Naive thymus-derived CD8-positive, alpha-beta T cell (primary cell): Measurements from ENCODE around the gene DET1. TPM values are rescaled to one million over a fixed set of nuclear protein-coding genes. Genes with fewer than 3 reads are reported as not detected.
"Not testable (repeated sequence)": the region's sequence is repeated elsewhere in the genome, so short reads cannot be mapped to it uniquely, and the experiment has no call there.

ENCODE experiments used
- ATAC-seq, 2 donors: fragments of 150-1000 bp; cut with Tn5 transposase in 1 of 2; sonication (Bioruptor Pico), chemical (Tn5 transposase) in 1 of 2; 1 replicate in 1 of 2; 2 replicates in 1 of 2; pipeline ENCODE4 v1.10.0; 2021; ENCODE audit warnings: mild to moderate bottlenecking in 2 of 2, moderate library complexity in 2 of 2
- POLR2A ChIA-PET: fragments of 350-600 bp; sonication (Branson Sonifier 250); formaldehyde crosslinking; loops from one replicate; lab custom pipeline; 2021; ENCODE audit warnings: antibody characterized with exemption; lab: Charles Lee
- DNase-seq, 10 donors: peaks; one replicate each; pipeline versions ENCODE4 v3.0.0 to v3.0.0-alpha.2; 2020 to 2022
- H3K27ac Mint-ChIP-seq, 10 donors: one replicate each; pipeline ENCODE4 v1.8.0; 2020 to 2022; ENCODE audit warnings: mild to moderate bottlenecking in 10 of 10, mixed read lengths in 10 of 10, moderate library complexity in 4 of 10, inconsistent platforms in 1 of 10
- H3K27me3 Mint-ChIP-seq, 5 donors: one replicate each; pipeline ENCODE4 v1.8.0; 2021 to 2022; ENCODE audit warnings: mixed read lengths in 5 of 5
- H3K36me3 Mint-ChIP-seq, 3 donors: one replicate each; pipeline ENCODE4 v1.8.0; 2020 to 2022; ENCODE audit warnings: mixed read lengths in 3 of 3, mild to moderate bottlenecking in 2 of 3, inconsistent platforms in 1 of 3
- H3K4me1 Mint-ChIP-seq, 4 donors: one replicate each; pipeline ENCODE4 v1.8.0; 2021 to 2022; ENCODE audit warnings: mixed read lengths in 4 of 4
- H3K4me3 Mint-ChIP-seq, 10 donors: one replicate each; pipeline ENCODE4 v1.8.0; 2020 to 2022; ENCODE audit warnings: mild to moderate bottlenecking in 10 of 10, mixed read lengths in 10 of 10, moderate library complexity in 6 of 10, inconsistent platforms in 1 of 10
- H3K9me3 Mint-ChIP-seq, 9 donors: one replicate each; pipeline ENCODE4 v1.8.0; 2020 to 2022; ENCODE audit warnings: mixed read lengths in 9 of 9, mild to moderate bottlenecking in 3 of 9, inconsistent platforms in 1 of 9, moderate library complexity in 1 of 9
- polyA plus RNA-seq, 3 donors: library from polyadenylated mRNA; unstranded; fragments of 300-500 nt; fragmentation: Illumina TruSeq; gene quantifications; one replicate each; pipeline ENCODE4 v1.2.3, GENCODE V29; 2021
- total RNA-seq, 8 experiments: library from RNA in 2 of 8; stranded (reverse) in 2 of 8; gene quantifications; one replicate each; pipeline ENCODE4 v1.2.3 and lab custom pipeline; 2021 to 2026

DET1 gene
- total and polyA plus RNA-seq, 5 experiments from 2014 or later, result 0.15 to 10.2 (median 2.1) TPM

- Mint-ChIP-seq H3K9me3 (peaks cover 0 to 23% (median 6%) of the 10 kb centered on the region in 9 donors), H3K27ac (no peak overlapping the region), H3K27me3 (no peaks in the 10 kb centered on the region), H3K4me1 (peaks cover 0 to 8% (median 2%) of the 10 kb centered on the region in 4 donors), H3K36me3 (peaks cover 15 to 23% (median 18%) of the 10 kb centered on the region in 3 donors), H3K4me3 (no peak overlapping the region)
- POLR2A ChIA-PET, result no interaction called here
- DNase-seq (no peak), ATAC-seq (no peak)
These were observed 8.7 kb downstream of the DET1 start for GRCh38 chr15:88537591-88538317.

GRCh38 chr15:88535607-88536313, 10.7 kb downstream of the DET1 start:
- H3K4me1 Mint-ChIP-seq, result peaks cover 0 to 5% (median 0%) of the 10 kb centered on the region in 4 donors
- peak overlapping the region in 2 of 10 donors; percentile 24 to 66 for H3K27ac Mint-ChIP-seq
- H3K27me3 Mint-ChIP-seq, result no peaks in the 10 kb centered on the region
- DNase-seq (no peak), ATAC-seq (no peak)
- POLR2A ChIA-PET, result no interaction called here
- peaks cover 23 to 41% (median 27%) of the 10 kb centered on the region in 3 donors for H3K36me3 Mint-ChIP-seq
- H3K9me3 Mint-ChIP-seq, result peaks cover 0 to 23% (median 6%) of the 10 kb centered on the region in 9 donors
- no peak overlapping the region for H3K4me3 Mint-ChIP-seq

GRCh38 chr15:88535100-88535499, 11.4 kb downstream of the DET1 start:
- DNase-seq (no peak), ATAC-seq (no peak)
- Mint-ChIP-seq H3K27me3 (no peaks in the 10 kb centered on the region), H3K27ac (no peak overlapping the region), H3K4me3 (no peak overlapping the region), H3K4me1 (peaks cover 0 to 6% (median 0%) of the 10 kb centered on the region in 4 donors), H3K9me3 (peaks cover 0 to 23% (median 6%) of the 10 kb centered on the region in 9 donors), H3K36me3 (peaks cover 28 to 47% (median 34%) of the 10 kb centered on the region in 3 donors)
- POLR2A ChIA-PET, result no interaction called here

DNA sequence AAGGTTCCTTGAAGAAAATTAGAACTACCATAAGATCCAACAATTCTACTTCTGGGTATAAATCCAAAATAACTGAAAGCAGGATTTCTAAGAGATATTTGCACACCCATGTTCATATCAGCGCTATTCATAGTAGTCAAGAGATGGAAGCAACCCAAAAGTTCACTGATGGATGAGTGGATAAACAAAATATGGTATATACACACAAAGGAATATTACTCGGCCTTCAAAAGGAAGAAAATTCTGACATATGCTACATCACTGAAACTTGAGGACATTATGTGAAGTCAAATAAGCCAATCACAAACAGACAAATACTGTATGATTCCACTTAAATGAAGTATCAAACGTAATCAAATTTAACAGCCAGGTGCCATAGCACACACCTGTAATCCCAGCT, 13.1 kb downstream of the DET1 start:
- H3K4me1 Mint-ChIP-seq, result peaks cover 0 to 9% (median 3%) of the 10 kb centered on the region in 4 donors
- H3K4me3 Mint-ChIP-seq, result no peak overlapping the region
- H3K9me3 Mint-ChIP-seq, result peaks cover 0 to 23% (median 6%) of the 10 kb centered on the region in 9 donors
- ATAC-seq (no peak), DNase-seq (no peak)
- no peak overlapping the region for H3K27ac Mint-ChIP-seq
- H3K27me3 Mint-ChIP-seq, result no peaks in the 10 kb centered on the region
- POLR2A ChIA-PET, result no interaction called here
- H3K36me3 Mint-ChIP-seq, result peaks cover 41 to 61% (median 48%) of the 10 kb centered on the region in 3 donors

GRCh38 chr15:88529021-88529630, 17.4 kb downstream of the DET1 start:
- POLR2A ChIA-PET, result no interaction called here
- H3K4me3 Mint-ChIP-seq, result no peak overlapping the region
- ATAC-seq (no peak), DNase-seq (no peak)
- no peaks in the 10 kb centered on the region for H3K27me3 Mint-ChIP-seq
- peaks cover 0 to 10% (median 3%) of the 10 kb centered on the region in 4 donors for H3K4me1 Mint-ChIP-seq
- peaks cover 35 to 76% (median 62%) of the 10 kb centered on the region in 3 donors for H3K36me3 Mint-ChIP-seq
- H3K9me3 Mint-ChIP-seq, result peaks cover 0 to 11% (median 0%) of the 10 kb centered on the region in 9 donors
- H3K27ac Mint-ChIP-seq, result no peak overlapping the region

DNA sequence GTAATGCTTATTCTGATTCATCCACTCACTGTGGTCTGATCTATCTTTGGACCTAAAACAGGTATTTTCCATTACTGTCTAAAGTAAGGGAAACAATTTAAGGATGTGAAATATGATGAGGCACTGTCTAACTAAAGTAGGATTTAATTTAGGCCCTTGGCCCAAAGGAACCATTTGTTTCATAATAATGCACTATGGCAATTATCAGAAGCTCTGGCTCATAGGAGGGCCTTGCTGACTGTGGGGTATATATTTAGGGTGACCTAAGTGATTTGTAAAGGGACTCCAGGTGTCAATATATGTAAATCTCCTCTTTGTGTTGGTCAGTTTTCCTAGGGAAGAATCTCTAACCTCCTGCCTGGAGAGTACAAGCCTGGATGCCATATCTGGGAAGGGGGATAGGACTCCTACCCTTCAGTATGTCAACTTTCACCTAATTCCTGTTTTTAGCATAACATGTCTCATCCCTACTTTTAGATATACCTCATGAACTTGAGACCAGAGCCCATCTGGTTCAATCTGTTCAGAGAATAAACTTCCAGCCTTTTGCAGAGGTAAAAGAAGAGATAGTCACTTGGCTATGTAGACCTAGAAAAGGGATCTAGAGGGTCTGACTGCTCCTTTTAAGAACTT, 20.1 kb downstream of the DET1 start:
- Mint-ChIP-seq H3K4me3 (no peak overlapping the region), H3K27me3 (no peaks in the 10 kb centered on the region), H3K36me3 (peaks cover 27 to 84% (median 58%) of the 10 kb centered on the region in 3 donors), H3K27ac (no peak overlapping the region), H3K4me1 (peaks cover 0 to 10% (median 3%) of the 10 kb centered on the region in 4 donors), H3K9me3 (no peaks in the 10 kb centered on the region)
- ATAC-seq (no peak), DNase-seq (no peak)
- POLR2A ChIA-PET, result no interaction called here

GRCh38 chr15:88525418-88525817, 21.1 kb downstream of the DET1 start:
- Mint-ChIP-seq H3K36me3 (peaks cover 19 to 74% (median 48%) of the 10 kb centered on the region in 3 donors), H3K27me3 (no peaks in the 10 kb centered on the region), H3K4me3 (no peak overlapping the region), H3K27ac (no peak overlapping the region), H3K9me3 (no peaks in the 10 kb centered on the region), H3K4me1 (peaks cover 0 to 10% (median 3%) of the 10 kb centered on the region in 4 donors)
- ATAC-seq (no peak), DNase-seq (no peak)
- POLR2A ChIA-PET, result no interaction called here

DNA sequence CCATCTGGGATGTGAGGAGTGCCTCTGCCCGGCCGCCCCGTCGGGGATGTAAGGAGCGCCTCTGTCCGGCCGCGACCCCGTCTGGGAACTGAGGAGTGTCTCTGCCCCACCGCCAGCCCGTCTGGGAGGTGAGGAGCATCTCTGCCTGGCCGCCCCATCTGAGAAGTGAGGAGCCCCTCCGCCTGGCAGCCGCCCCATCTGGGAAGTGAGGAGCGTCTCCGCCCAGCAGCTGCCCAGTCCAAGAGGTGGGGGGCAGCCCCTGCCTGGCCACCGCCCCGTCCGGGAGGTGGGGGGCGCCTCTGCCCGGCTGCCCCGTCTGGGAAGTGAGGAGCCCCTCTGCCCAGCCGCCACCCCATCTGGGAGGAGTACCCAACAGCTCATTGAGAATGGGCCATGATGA, 22.4 kb downstream of the DET1 start:
- H3K9me3 Mint-ChIP-seq, H3K27ac Mint-ChIP-seq, H3K27me3 Mint-ChIP-seq, ATAC-seq, H3K4me1 Mint-ChIP-seq, POLR2A ChIA-PET, DNase-seq, H3K4me3 Mint-ChIP-seq: not testable (repeated sequence)
- peaks cover 9 to 61% (median 35%) of the 10 kb centered on the region in 3 donors for H3K36me3 Mint-ChIP-seq

GRCh38 chr15:88518903-88519302, 27.6 kb downstream of the DET1 start:
- H3K9me3 Mint-ChIP-seq, result no peaks in the 10 kb centered on the region
- peaks cover 0 to 2% (median 0%) of the 10 kb centered on the region in 4 donors for H3K4me1 Mint-ChIP-seq
- H3K27me3 Mint-ChIP-seq, result no peaks in the 10 kb centered on the region
- ATAC-seq (no peak), DNase-seq (no peak)
- POLR2A ChIA-PET, result no interaction called here
- H3K27ac Mint-ChIP-seq, result no peak overlapping the region
- H3K36me3 Mint-ChIP-seq, result peaks cover 0 to 42% (median 24%) of the 10 kb centered on the region in 3 donors
- no peak overlapping the region for H3K4me3 Mint-ChIP-seq

DNA sequence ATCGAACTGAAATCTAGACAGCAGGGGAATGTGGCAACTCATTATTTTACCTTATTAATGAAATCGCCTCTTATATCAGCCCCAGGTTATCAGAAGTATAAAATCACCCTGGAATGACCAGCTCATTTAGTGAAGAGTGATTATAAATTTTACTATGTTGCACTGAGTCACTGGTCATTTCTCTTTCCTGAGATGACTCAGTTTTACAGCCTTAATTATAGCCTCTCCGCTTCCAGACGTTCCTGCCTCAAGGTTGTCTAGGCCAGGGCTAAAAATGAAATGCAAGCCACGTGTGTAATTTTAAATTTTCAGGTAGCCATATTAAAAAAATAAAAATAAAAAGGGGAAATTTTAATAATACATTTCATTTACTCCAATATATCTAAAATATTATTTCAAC, 33.3 kb downstream of the DET1 start:
- Mint-ChIP-seq H3K9me3 (no peaks in the 10 kb centered on the region), H3K27me3 (no peaks in the 10 kb centered on the region), H3K4me1 (peaks cover 0 to 4% (median under 1%) of the 10 kb centered on the region in 4 donors), H3K27ac (no peak overlapping the region), H3K4me3 (no peak overlapping the region), H3K36me3 (peaks cover 7 to 74% (median 34%) of the 10 kb centered on the region in 3 donors)
- no peak for ATAC-seq
- POLR2A ChIA-PET, result no interaction called here
- DNase-seq, result no peak

DNA sequence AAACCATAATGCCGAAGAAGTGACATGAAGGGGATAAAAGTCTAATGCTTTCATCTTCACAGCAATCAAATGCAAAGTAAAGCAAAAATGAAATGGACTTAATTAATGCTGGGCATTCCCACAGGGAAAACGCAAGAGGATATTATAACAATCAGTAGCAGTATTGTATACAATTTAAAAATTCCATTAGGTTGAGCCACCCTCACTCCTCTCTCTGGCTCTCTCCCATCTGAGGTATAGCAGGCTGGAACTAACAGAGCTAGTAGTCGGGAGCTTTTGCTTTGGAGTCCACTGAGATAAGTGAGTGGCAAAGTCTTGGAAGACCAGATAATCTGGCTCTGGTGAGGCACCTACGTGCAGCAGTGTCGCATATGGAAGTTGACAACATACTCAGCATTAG, 33.9 kb downstream of the DET1 start:
- no peak overlapping the region for H3K27ac Mint-ChIP-seq
- POLR2A ChIA-PET, result no interaction called here
- peaks cover 7 to 74% (median 34%) of the 10 kb centered on the region in 3 donors for H3K36me3 Mint-ChIP-seq
- ATAC-seq (no peak), DNase-seq (no peak)
- no peaks in the 10 kb centered on the region for H3K9me3 Mint-ChIP-seq
- peaks cover 0 to 4% (median 0%) of the 10 kb centered on the region in 4 donors for H3K4me1 Mint-ChIP-seq
- H3K27me3 Mint-ChIP-seq, result no peaks in the 10 kb centered on the region
- no peak overlapping the region for H3K4me3 Mint-ChIP-seq

DNA sequence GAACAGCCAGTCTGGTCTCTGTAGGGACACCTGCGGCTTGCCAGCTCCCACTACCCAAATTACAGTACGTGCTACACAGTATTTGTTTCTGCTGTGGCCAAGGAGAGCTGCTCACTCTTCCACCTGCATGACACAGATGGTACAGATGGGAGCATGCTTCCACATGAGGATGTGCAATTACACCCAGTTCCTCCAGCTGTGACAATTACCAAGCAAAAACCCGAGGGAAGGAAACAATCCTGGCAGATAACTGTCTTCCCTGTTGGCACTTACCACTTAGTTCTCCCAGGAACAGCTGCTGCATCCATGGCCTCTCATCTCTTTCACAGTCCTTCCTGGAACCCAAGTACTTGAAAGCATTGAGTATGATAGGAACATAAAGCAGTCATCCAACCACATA, 34.4 kb downstream of the DET1 start:
- H3K27ac Mint-ChIP-seq, result no peak overlapping the region
- H3K9me3 Mint-ChIP-seq, result no peaks in the 10 kb centered on the region
- H3K4me3 Mint-ChIP-seq, result no peak overlapping the region
- H3K27me3 Mint-ChIP-seq, result no peaks in the 10 kb centered on the region
- peaks cover 0 to 4% (median 0%) of the 10 kb centered on the region in 4 donors for H3K4me1 Mint-ChIP-seq
- peaks cover 7 to 78% (median 34%) of the 10 kb centered on the region in 3 donors for H3K36me3 Mint-ChIP-seq
- ATAC-seq (no peak), DNase-seq (no peak)
- POLR2A ChIA-PET, result no interaction called here
